NOMO-1 treated with DMSO at 0.1 percent for 48 hours (cell line): ENCODE results near the gene REEP1.
"Not testable (repeated sequence)": the region's sequence is repeated elsewhere in the genome, so short reads cannot be mapped to it uniquely, and the experiment has no call there.

ENCODE experiments used
- DNase-seq: peaks from one replicate; lab custom pipeline; 2025; ENCODE audit not compliant: unreplicated experiment; lab: John Stamatoyannopoulos, UW

The REEP1 gene

DNA sequence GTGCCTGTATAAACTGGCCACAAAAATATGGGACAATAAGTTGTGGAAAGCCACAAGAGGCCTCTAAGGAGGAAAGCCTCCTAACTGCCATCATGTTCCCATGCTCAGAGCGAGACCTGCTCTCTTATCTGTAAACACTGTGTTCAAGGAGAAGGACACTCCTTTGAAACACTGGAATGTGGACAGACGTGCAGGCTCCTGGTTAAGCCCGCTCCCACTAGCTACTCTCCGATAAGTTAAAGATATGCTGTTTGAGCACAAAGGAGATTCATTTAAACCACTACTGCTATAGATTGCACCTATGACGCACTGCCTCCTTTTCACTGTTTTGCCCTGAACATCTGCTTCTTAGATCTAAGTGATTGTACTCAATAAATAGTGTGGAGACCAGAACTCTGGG, 92.2 kb downstream of the REEP1 start:
- not testable (repeated sequence) for DNase-seq

- not testable (repeated sequence) for DNase-seq
These were observed 92.6 kb downstream of the REEP1 start for GRCh38 chr2:86244781-86245180.

DNA sequence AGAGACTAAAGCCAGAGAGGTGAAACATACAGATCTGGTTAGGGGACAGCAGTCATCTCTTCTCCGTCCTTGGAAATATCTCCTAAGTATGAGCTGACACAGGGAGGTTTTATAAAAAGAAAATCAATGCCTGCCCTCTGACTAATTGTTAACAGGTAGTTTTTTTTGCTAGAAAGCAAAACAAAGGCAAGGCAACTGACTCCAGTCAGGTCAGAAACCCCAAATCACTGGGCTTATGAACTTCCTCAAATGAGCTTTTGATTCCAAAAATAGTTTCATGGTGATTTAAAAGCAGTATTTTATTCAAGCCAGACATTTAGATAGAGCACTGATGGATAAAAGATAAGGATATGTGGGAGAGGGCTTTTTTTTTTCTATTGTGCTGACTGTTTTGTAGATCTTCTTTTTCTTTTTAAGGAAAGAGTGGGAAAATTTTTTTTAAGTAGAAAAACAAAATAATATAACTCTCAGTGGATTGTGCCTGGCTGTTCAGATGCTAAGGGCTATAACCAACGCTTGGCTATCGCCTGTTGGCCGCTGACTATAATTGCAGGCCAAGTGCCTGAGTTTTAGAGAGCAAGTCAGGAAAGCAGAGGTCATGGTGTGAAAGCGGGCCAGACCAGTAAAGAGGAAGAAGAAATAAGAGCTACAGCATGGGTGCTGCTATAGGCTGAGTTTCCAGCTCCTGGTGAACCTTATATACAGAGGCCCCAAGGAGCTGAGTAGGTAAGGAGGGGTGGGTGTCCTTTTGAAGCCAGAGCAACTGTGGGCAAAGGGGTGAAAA, 93.3 kb downstream of the REEP1 start:
- peak; percentile 61 for DNase-seq

DNA sequence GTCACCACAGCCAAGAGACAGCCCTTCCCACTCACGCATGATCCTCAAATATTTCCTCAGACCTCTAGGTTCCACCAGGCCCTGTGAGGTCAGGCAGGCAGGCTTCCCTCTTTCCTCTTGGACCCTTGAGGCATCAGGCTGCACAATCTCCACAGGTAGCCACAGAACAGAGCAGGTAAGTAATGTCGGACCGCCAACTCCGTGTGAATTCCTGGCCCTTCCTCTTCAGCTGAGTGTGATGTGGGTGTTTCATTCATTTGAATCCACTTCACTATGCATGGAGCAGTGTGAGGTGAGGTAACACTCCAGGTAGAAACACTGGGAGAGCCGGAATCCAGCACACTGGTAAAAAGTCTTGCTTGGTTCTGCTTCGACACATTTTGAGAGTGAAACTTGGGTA, 94.2 kb downstream of the REEP1 start:
- no peak for DNase-seq

- DNase-seq = no peak
These were observed 95.8 kb downstream of the REEP1 start for GRCh38 chr2:86241611-86242010.

DNA sequence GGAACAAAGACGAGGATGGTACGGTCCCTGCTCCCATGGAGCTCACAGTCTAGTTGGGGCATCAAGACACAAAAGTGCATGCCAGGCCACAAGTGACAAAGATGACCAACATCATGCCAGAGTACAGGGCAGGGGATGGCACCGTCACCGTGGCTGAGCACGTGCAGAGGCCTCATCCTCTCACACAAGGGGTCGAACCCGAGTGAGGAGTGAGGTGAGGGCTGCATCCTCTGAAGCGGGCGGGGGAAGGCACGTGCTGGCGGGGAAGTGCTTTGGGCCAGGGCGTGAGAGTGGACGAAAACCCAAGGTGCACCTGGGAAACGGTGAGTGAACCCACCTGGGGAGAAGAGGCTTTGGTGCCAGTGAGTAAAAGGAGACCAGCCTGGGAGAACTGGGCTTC, 97.2 kb downstream of the REEP1 start:
- no peak for DNase-seq

GRCh38 chr2:86239745-86240144, 97.7 kb downstream of the REEP1 start:
- no peak for DNase-seq

- no peak for DNase-seq
These were observed 98.1 kb downstream of the REEP1 start for GRCh38 chr2:86239326-86239725.

GRCh38 chr2:86238354-86238753, 99.1 kb downstream of the REEP1 start:
- DNase-seq = no peak

DNA sequence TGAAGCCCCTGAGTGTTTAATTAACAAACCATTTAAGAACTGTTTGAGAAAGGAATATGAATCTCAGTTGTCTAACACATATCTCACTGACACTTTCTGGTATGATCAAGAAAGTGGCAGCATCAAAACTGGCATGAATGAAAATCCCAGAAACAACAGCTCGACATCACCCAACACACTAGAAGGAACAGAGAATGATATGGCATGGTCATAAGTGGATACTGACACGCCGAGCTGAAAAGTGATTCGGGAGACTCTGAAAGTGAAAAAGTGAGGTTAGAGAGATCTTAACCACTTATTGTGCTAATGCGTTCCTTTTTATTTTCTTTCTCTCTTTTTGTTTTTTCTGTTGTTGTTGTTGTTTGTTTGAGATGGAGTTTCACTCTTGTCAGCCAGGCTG, 100.3 kb downstream of the REEP1 start:
- DNase-seq = no peak

GRCh38 chr2:86235196-86235980, 102.0 kb downstream of the REEP1 start:
- DNase-seq = no peak

DNA sequence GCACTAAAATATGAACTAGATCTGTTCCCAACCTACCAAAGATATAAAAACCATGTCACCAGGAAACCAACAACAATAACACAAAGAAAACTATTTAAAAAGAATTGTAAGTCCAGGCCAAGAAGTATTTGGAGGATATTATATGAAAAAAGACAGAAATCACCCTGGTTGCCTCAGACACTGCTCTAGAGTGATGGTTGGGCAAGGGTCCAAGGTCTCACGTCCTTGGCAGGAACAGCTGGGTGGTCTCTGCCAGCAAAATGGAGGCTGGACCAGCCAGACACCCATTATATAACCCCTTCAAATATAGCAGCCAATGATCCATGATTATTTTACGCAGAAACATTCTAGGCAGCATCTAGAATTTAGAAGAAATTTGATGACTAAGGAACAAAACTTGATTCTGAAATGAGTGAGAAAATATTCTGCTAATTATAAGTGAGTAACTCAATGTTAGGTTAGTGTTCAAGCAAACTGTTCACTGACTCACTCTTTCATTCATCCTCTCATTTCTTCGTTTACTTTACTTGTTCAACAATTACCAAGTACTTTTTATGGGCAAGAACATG, 102.8 kb downstream of the REEP1 start:
- DNase-seq = no peak

DNA sequence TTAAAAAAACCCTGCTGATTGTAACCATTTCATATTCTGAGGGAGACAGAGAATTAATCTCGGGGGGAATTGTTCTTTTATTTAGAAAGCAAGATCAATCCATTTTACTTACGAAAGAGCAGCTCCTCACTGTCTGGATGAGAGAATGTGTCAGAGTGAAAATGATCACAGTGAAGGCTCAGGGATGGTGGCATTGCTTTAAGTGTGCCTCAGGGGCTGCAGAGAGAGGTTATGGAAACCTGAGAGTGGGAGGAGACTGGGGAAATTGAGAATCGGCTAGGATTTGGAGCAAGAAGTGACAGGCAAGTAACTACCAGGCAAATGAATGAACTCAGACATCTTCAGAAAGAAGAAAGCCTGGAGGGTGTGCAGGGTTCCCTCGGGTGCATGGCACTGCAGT, 104.0 kb downstream of the REEP1 start:
- no peak for DNase-seq

DNA sequence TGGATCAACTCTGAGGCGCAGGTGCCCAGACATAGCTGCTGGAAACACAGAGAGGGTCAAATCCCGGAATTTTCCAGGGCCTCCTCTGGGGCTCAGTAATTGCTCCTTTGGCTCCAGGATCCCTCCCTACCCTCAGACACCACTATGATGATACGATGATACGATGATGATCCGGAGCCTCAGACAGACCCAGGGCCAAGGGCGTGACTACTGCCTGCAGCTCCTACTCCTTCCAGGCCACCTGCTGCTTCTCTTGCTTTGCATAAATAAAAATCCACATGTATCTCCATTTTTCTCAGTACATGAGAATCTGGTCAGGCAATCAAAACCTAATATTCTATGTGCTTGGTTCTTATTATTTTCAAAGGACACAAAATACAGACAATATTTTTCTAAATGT, 104.5 kb downstream of the REEP1 start:
- DNase-seq = no peak

DNA sequence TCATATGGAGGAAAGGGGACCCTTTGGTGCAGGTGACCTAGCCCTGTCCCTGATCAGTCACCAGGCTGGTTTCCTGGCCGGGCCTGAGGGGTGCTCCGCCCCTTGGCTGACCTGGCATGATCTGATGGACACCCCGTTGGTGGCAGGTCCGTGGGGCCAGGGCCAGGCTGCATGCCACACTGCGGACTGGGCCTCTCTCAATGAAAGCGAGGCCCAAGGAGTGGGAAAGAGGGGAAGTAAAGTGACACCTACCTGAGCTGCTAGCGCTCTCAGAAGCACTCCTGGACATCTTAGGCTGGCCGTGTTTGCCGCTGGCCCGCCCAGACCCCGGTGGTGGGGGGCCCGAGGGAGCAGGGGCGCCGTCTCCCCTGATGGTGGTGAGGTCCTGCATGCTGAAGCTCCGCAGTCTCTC, 105.0 kb downstream of the REEP1 start:
- DNase-seq = no peak

GRCh38 chr2:86231680-86232372, 105.6 kb downstream of the REEP1 start:
- no peak for DNase-seq

- DNase-seq = no peak
These were observed 106.5 kb downstream of the REEP1 start for GRCh38 chr2:86230961-86231360.

- DNase-seq = peak; percentile 73
These were observed 108.2 kb downstream of the REEP1 start for GRCh38 chr2:86229221-86229620.

DNA sequence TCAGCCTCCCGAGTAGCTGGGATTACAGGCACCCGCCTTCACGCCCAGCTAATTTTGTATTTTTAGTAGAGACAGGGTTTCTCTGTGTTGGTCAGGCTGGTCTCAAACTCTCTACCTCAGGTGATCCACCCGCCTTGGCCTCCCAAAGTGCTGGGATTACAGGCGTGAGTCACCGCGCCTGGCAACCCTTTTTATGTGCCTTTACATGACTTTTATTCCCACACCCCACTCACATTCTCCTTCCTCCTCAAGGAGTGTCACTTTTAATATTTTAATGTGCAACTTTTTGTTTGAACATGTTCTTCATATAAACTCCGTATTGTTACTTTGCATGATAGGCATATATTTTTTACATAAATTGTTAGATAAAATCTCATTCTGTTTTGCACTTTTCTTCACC, 108.9 kb downstream of the REEP1 start:
- DNase-seq = not testable (repeated sequence)

GRCh38 chr2:86227685-86228084, 109.7 kb downstream of the REEP1 start:
- DNase-seq = no peak
